HUES64 (cell line): ENCODE data around the gene LTBP1.
"Not testable (repeated sequence)": the region's sequence is repeated elsewhere in the genome, so short reads cannot be mapped to it uniquely, and the experiment has no call there.

Experiments
- H3K27ac ChIP-seq: 2 replicates; pipeline ENCODE4 v1.7.0; 2013; ENCODE audit warnings: low read depth, low read length, inconsistent platforms
- H3K27me3 ChIP-seq: 2 replicates; pipeline ENCODE4 v1.6.1; 2013; ENCODE audit warnings: mild to moderate bottlenecking, low read length; ENCODE audit not compliant: insufficient read depth
- H3K36me3 ChIP-seq: 2 replicates; pipeline ENCODE4 v1.6.1; 2013; ENCODE audit warnings: mild to moderate bottlenecking, low read length; ENCODE audit not compliant: insufficient read depth
- H3K4me1 ChIP-seq: 2 replicates; pipeline ENCODE4 v1.6.1; 2013; ENCODE audit warnings: mild to moderate bottlenecking, low read length, moderate library complexity; ENCODE audit not compliant: insufficient read depth
- H3K4me3 ChIP-seq: 2 replicates; pipeline ENCODE4 v1.5.1; 2013; ENCODE audit warnings: mild to moderate bottlenecking, low read length, moderate library complexity
- H3K9ac ChIP-seq: 2 replicates; pipeline ENCODE4 v1.6.1; 2013; ENCODE audit warnings: mild to moderate bottlenecking, low read depth, low read length
- H3K9me3 ChIP-seq: 2 replicates; pipeline ENCODE4 v1.6.1; 2013; ENCODE audit warnings: low read depth, low read length; ENCODE audit not compliant: insufficient read depth
- WGBS: fragments of 150-250, 120-280 bp; methylation state at CpG from one replicate; pipeline ENCODE4 v1.1.7; 2013; ENCODE audit warnings: missing lambda C conversion rate; 5-methylcytosine and 5-hydroxymethylcytosine counted together

LTBP1 gene

GRCh38 chr2:33153008-33153407 is 206.3 kb downstream of the LTBP1 start:
- H3K27ac ChIP-seq, result no peak overlapping the region
- WGBS, result 90% methylated on average over 2 of the region's 2 CpGs
- no peaks in the 10 kb centered on the region for H3K4me1 ChIP-seq
- H3K4me3 ChIP-seq, result no peak overlapping the region
- H3K9ac ChIP-seq, result no peak overlapping the region
- no peaks in the 10 kb centered on the region for H3K27me3 ChIP-seq
- H3K9me3 ChIP-seq, result no peaks in the 10 kb centered on the region
- H3K36me3 ChIP-seq, result no peaks in the 10 kb centered on the region

- WGBS, result 92% methylated on average over 3 of the region's 3 CpGs
- Histone ChIP-seq H3K9me3 (no peaks in the 10 kb centered on the region), H3K36me3 (no peaks in the 10 kb centered on the region), H3K27me3 (no peaks in the 10 kb centered on the region), H3K27ac (no peak overlapping the region), H3K4me1 (no peaks in the 10 kb centered on the region), H3K4me3 (no peak overlapping the region), H3K9ac (no peak overlapping the region)
Observed at GRCh38 chr2:33158482-33159003, 211.8 kb downstream of the LTBP1 start.

GRCh38 chr2:33160191-33160590 is 213.4 kb downstream of the LTBP1 start:
- no peak overlapping the region for H3K9ac ChIP-seq
- H3K9me3 ChIP-seq, result no peaks in the 10 kb centered on the region
- H3K27me3 ChIP-seq, result no peaks in the 10 kb centered on the region
- 94% methylated on average over 5 of the region's 5 CpGs for WGBS
- H3K4me3 ChIP-seq, result no peak overlapping the region
- H3K27ac ChIP-seq, result no peak overlapping the region
- H3K4me1 ChIP-seq, result no peaks in the 10 kb centered on the region
- no peaks in the 10 kb centered on the region for H3K36me3 ChIP-seq

GRCh38 chr2:33166287-33166881 is 219.6 kb downstream of the LTBP1 start:
- Histone ChIP-seq H3K9ac (no peak overlapping the region), H3K4me1 (no peaks in the 10 kb centered on the region), H3K9me3 (no peaks in the 10 kb centered on the region), H3K27me3 (no peaks in the 10 kb centered on the region), H3K36me3 (no peaks in the 10 kb centered on the region), H3K27ac (no peak overlapping the region), H3K4me3 (no peak overlapping the region)
- WGBS, result 87% methylated on average over 5 of the region's 5 CpGs

GRCh38 chr2:33167622-33168245 is 221.0 kb downstream of the LTBP1 start:
- H3K4me3 ChIP-seq, result no peak overlapping the region
- H3K9me3 ChIP-seq, result no peaks in the 10 kb centered on the region
- H3K27ac ChIP-seq, result no peak overlapping the region
- no peak overlapping the region for H3K9ac ChIP-seq
- no peaks in the 10 kb centered on the region for H3K36me3 ChIP-seq
- no peaks in the 10 kb centered on the region for H3K27me3 ChIP-seq
- H3K4me1 ChIP-seq, result no peaks in the 10 kb centered on the region
- WGBS, result 95% methylated on average over 2 of the region's 3 CpGs

- H3K27me3 ChIP-seq, result no peaks in the 10 kb centered on the region
- H3K9me3 ChIP-seq, result no peaks in the 10 kb centered on the region
- H3K36me3 ChIP-seq, result no peaks in the 10 kb centered on the region
- H3K27ac ChIP-seq, result no peak overlapping the region
- no peak overlapping the region for H3K9ac ChIP-seq
- no peak overlapping the region for H3K4me3 ChIP-seq
- no peaks in the 10 kb centered on the region for H3K4me1 ChIP-seq
Observed at GRCh38 chr2:33168425-33168824, 221.7 kb downstream of the LTBP1 start.

- H3K9me3 ChIP-seq, result no peaks in the 10 kb centered on the region
- H3K4me1 ChIP-seq, result no peaks in the 10 kb centered on the region
- H3K36me3 ChIP-seq, result no peaks in the 10 kb centered on the region
- H3K27ac ChIP-seq, result no peak overlapping the region
- no peak overlapping the region for H3K4me3 ChIP-seq
- WGBS, result 92% methylated on average over 4 of the region's 4 CpGs
- no peaks in the 10 kb centered on the region for H3K27me3 ChIP-seq
- H3K9ac ChIP-seq, result no peak overlapping the region
Observed at GRCh38 chr2:33168922-33169321, 222.2 kb downstream of the LTBP1 start.

- not testable (repeated sequence) for H3K4me1 ChIP-seq, H3K9ac ChIP-seq, H3K4me3 ChIP-seq, H3K9me3 ChIP-seq, H3K27ac ChIP-seq, H3K27me3 ChIP-seq, H3K36me3 ChIP-seq
- 86% methylated on average over 14 of the region's 16 CpGs for WGBS
Observed at GRCh38 chr2:33170251-33170650, 223.5 kb downstream of the LTBP1 start.

- H3K9ac ChIP-seq, result no peak overlapping the region
- WGBS, result 73% methylated on average over 1 of the region's 1 CpG
- no peaks in the 10 kb centered on the region for H3K36me3 ChIP-seq
- H3K27ac ChIP-seq, result no peak overlapping the region
- H3K9me3 ChIP-seq, result no peaks in the 10 kb centered on the region
- H3K4me1 ChIP-seq, result no peaks in the 10 kb centered on the region
- no peak overlapping the region for H3K4me3 ChIP-seq
- H3K27me3 ChIP-seq, result no peaks in the 10 kb centered on the region
Observed at GRCh38 chr2:33177627-33178026, 230.9 kb downstream of the LTBP1 start.

- no peak overlapping the region for H3K9ac ChIP-seq
- no peaks in the 10 kb centered on the region for H3K9me3 ChIP-seq
- H3K27me3 ChIP-seq, result no peaks in the 10 kb centered on the region
- H3K4me3 ChIP-seq, result no peak overlapping the region
- H3K4me1 ChIP-seq, result no peaks in the 10 kb centered on the region
- WGBS, result 94% methylated on average over 5 of the region's 5 CpGs
- no peaks in the 10 kb centered on the region for H3K36me3 ChIP-seq
- H3K27ac ChIP-seq, result no peak overlapping the region
Observed at GRCh38 chr2:33178209-33178608, 231.5 kb downstream of the LTBP1 start.

GRCh38 chr2:33180915-33181314 is 234.2 kb downstream of the LTBP1 start:
- no peak overlapping the region for H3K4me3 ChIP-seq
- 85% methylated on average over 5 of the region's 5 CpGs for WGBS
- no peak overlapping the region for H3K9ac ChIP-seq
- no peaks in the 10 kb centered on the region for H3K9me3 ChIP-seq
- H3K27me3 ChIP-seq, result no peaks in the 10 kb centered on the region
- H3K36me3 ChIP-seq, result no peaks in the 10 kb centered on the region
- H3K27ac ChIP-seq, result no peak overlapping the region
- H3K4me1 ChIP-seq, result no peaks in the 10 kb centered on the region

GRCh38 chr2:33181466-33181865 is 234.7 kb downstream of the LTBP1 start:
- Histone ChIP-seq H3K27me3 (no peaks in the 10 kb centered on the region), H3K9ac (no peak overlapping the region), H3K4me3 (no peak overlapping the region), H3K36me3 (no peaks in the 10 kb centered on the region), H3K27ac (no peak overlapping the region), H3K9me3 (no peaks in the 10 kb centered on the region), H3K4me1 (no peaks in the 10 kb centered on the region)
- 87% methylated on average over 4 of the region's 4 CpGs for WGBS
